ENCODE measurements around the gene SRMS.

- TF ChIP-seq, protein P1, sequence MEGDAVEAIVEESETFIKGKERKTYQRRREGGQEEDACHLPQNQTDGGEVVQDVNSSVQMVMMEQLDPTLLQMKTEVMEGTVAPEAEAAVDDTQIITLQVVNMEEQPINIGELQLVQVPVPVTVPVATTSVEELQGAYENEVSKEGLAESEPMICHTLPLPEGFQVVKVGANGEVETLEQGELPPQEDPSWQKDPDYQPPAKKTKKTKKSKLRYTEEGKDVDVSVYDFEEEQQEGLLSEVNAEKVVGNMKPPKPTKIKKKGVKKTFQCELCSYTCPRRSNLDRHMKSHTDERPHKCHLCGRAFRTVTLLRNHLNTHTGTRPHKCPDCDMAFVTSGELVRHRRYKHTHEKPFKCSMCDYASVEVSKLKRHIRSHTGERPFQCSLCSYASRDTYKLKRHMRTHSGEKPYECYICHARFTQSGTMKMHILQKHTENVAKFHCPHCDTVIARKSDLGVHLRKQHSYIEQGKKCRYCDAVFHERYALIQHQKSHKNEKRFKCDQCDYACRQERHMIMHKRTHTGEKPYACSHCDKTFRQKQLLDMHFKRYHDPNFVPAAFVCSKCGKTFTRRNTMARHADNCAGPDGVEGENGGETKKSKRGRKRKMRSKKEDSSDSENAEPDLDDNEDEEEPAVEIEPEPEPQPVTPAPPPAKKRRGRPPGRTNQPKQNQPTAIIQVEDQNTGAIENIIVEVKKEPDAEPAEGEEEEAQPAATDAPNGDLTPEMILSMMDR (IDR thresholded peaks at IDR 0.05), result no peak
- no peak for TF ChIP-seq POLR2A (IDR thresholded peaks at IDR 0.05)
Observed at GRCh38 chr20:63596423-63596822, 48.9 kb upstream of the SRMS start.
